ENCODE data around the gene LUC7L. TPM values are rescaled to one million over a fixed set of nuclear protein-coding genes. Genes with fewer than 3 reads are reported as not detected.
"Not testable (repeated sequence)": the region's sequence is repeated elsewhere in the genome, so short reads cannot be mapped to it uniquely, and the experiment has no call there.

Gene LUC7L
- total RNA-seq, 1 donor from 2014 or later, result 53.0 TPM

DNA sequence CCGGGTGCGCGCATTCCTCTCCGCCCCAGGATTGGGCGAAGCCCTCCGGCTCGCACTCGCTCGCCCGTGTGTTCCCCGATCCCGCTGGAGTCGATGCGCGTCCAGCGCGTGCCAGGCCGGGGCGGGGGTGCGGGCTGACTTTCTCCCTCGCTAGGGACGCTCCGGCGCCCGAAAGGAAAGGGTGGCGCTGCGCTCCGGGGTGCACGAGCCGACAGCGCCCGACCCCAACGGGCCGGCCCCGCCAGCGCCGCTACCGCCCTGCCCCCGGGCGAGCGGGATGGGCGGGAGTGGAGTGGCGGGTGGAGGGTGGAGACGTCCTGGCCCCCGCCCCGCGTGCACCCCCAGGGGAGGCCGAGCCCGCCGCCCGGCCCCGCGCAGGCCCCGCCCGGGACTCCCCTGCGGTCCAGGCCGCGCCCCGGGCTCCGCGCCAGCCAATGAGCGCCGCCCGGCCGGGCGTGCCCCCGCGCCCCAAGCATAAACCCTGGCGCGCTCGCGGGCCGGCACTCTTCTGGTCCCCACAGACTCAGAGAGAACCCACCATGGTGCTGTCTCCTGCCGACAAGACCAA, 56.8 kb downstream of the LUC7L start, which contains the start of gene HBA2:
HBA2 (plus strand) TSS at position 503 of the 568 bp plus-strand sequence; CDS start at position 540, 37 bp downstream.
- DNase-seq (ENCODE audit: low spot score in 2 of 2); H3K36me3 ChIP-seq; H3K27me3 ChIP-seq; H3K4me1 ChIP-seq; H3K4me3 ChIP-seq; H3K9me3 ChIP-seq; H3K27ac ChIP-seq; intact Hi-C loops (cut with DNase I): not testable (repeated sequence)

DNA sequence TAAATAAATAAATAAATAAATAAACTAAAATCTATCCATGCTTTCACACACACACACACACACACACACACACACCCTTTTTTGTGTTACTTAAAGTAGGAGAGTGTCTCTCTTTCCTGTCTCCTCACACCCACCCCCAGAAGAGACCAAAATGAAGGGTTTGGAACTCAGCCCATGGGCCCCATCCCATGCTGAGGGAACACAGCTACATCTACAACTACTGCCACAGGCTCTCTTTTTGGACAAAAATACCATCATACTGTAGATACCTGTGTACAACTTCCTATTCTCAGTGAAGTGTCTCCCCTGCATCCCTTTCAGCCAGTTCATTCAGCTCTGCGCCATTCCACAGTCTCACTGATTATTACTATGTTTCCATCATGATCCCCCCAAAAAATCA, 58.5 kb downstream of the LUC7L start:
- Histone ChIP-seq H3K4me1 (peaks cover 0 to 5% of the 10 kb centered on the region in 2 donors), H3K4me3 (no peak overlapping the region), H3K36me3 (no peaks in the 10 kb centered on the region), H3K27ac (no peak overlapping the region), H3K9me3 (no peaks in the 10 kb centered on the region), H3K27me3 (peaks cover 16% of the 10 kb centered on the region)
- TF ChIP-seq, protein P1, sequence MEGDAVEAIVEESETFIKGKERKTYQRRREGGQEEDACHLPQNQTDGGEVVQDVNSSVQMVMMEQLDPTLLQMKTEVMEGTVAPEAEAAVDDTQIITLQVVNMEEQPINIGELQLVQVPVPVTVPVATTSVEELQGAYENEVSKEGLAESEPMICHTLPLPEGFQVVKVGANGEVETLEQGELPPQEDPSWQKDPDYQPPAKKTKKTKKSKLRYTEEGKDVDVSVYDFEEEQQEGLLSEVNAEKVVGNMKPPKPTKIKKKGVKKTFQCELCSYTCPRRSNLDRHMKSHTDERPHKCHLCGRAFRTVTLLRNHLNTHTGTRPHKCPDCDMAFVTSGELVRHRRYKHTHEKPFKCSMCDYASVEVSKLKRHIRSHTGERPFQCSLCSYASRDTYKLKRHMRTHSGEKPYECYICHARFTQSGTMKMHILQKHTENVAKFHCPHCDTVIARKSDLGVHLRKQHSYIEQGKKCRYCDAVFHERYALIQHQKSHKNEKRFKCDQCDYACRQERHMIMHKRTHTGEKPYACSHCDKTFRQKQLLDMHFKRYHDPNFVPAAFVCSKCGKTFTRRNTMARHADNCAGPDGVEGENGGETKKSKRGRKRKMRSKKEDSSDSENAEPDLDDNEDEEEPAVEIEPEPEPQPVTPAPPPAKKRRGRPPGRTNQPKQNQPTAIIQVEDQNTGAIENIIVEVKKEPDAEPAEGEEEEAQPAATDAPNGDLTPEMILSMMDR (IDR thresholded peaks at IDR 0.05), result no peak
- intact Hi-C loops (cut with DNase I), result no loop called here
- DNase-seq (ENCODE audit: low spot score in 2 of 2), result no peak

GRCh38 chr16:170088-170507, 59.2 kb downstream of the LUC7L start:
- intact Hi-C loops (cut with DNase I); H3K27ac ChIP-seq; H3K36me3 ChIP-seq; H3K4me3 ChIP-seq; DNase-seq (ENCODE audit: low spot score in 2 of 2); H3K9me3 ChIP-seq: not testable (repeated sequence)
- H3K4me1 ChIP-seq, result peaks cover 0 to 12% of the 10 kb centered on the region in 2 donors
- H3K27me3 ChIP-seq, result peaks cover 23% of the 10 kb centered on the region

DNA sequence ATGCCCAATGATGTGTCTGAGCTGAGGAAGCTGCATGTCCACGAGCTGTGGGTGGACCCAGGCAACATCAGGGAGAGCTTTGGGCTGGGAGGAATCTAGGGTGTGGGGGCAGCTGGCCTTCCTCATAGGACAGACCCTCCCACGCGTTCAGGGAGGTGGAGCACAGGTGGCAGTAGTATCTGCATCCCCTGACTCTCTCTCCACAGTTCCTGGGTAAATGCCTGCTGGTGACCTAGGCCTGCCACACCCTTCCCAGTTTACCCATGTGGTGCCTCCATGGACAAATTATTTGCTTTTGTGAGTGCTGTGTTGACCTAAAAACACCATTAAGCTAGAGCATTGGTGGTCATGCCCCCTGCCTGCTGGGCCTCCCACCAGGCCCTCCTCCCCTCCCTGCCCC, 60.2 kb downstream of the LUC7L start:
- Histone ChIP-seq H3K4me3 (no peak overlapping the region), H3K4me1 (peaks cover 0 to 12% of the 10 kb centered on the region in 2 donors), H3K27ac (no peak overlapping the region), H3K27me3 (peaks cover 25% of the 10 kb centered on the region), H3K36me3 (no peaks in the 10 kb centered on the region), H3K9me3 (no peaks in the 10 kb centered on the region)
- DNase-seq (ENCODE audit: low spot score in 2 of 2), result no peak
- TF ChIP-seq, protein P1 (IDR thresholded peaks at IDR 0.05), result no peak
- intact Hi-C loops (cut with DNase I), result no loop called here

DNA sequence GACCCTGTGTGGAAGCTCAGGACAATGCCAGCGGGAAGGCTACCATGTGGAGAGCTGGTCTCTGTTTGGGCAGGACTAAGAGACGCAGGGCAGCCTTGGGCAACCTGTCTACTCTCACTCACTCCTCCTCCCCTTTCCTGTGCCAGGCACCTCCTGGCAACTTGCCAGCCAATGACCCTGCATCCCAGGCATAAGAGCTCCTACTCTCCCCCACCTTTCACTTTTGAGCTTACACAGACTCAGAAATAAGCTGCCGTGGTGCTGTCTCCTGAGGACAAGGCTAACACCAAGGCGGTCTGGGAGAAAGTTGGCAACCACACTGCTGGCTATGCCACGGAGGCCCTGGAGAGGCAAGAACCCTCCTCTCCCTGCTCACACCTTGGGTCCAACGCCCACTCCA, 60.8 kb downstream of the LUC7L start:
- intact Hi-C loops (cut with DNase I), result no loop called here
- no peaks in the 10 kb centered on the region for H3K9me3 ChIP-seq
- peaks cover 25% of the 10 kb centered on the region for H3K27me3 ChIP-seq
- DNase-seq (ENCODE audit: low spot score in 2 of 2), result no peak
- TF ChIP-seq, protein P1 (IDR thresholded peaks at IDR 0.05), result no peak
- no peak overlapping the region for H3K27ac ChIP-seq
- no peak overlapping the region for H3K4me3 ChIP-seq
- no peaks in the 10 kb centered on the region for H3K36me3 ChIP-seq
- peaks cover 0 to 12% of the 10 kb centered on the region in 2 donors for H3K4me1 ChIP-seq

GRCh38 chr16:167122-167690, 62.0 kb downstream of the LUC7L start:
- Histone ChIP-seq H3K27ac (no peak overlapping the region), H3K27me3 (peaks cover 25% of the 10 kb centered on the region), H3K4me1 (peaks cover 0 to 12% of the 10 kb centered on the region in 2 donors), H3K36me3 (no peaks in the 10 kb centered on the region), H3K9me3 (no peaks in the 10 kb centered on the region), H3K4me3 (no peak overlapping the region)
- TF ChIP-seq, protein P1 (IDR thresholded peaks at IDR 0.05), result no peak
- intact Hi-C loops (cut with DNase I), result no loop called here
- DNase-seq (ENCODE audit: low spot score in 2 of 2), result no peak
